ENCODE measurements around the gene PKNOX2. TPM values are rescaled to one million over a fixed set of nuclear protein-coding genes. Genes with fewer than 3 reads are reported as not detected.

Gene PKNOX2
- total and polyA plus RNA-seq, 4 donors, result 3.1 to 10.6 (median 7.9) TPM

DNA sequence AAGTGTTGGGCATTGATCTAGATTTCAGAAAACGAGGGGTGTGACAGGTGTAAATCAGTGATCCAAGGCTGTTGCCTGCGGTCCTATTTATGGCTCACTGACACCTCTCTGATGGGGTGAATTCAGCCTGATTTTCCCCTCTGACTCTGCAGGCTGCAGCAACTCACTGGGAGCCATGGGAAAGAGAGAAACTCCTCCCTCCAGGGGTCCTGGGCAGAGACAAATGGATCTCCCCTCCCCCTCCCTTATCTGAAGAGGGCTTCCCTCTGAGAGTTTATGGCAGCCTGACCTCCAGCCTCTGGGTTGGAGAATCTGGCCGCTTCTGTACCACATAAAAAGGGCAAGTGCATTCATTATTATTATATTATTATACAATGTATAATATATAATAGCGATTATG is 1.8 kb upstream of the PKNOX2 start:
- DNase-seq, result no peak
- peaks cover 0 to 3% (median 0%) of the 10 kb centered on the region in 4 donors for H3K9me3 ChIP-seq (ENCODE audit: control insufficient read depth in 4 of 4, insufficient read depth in 3 of 4, low read length in 3 of 4)
- no peaks in the 10 kb centered on the region for H3K36me3 ChIP-seq (ENCODE audit: control insufficient read depth in 4 of 4, insufficient read depth in 4 of 4, low read length in 4 of 4)
- no peaks in the 10 kb centered on the region for H3K27me3 ChIP-seq (ENCODE audit: control insufficient read depth in 3 of 3, insufficient read depth in 3 of 3, low read length in 2 of 3)
- H3K4me1 ChIP-seq (ENCODE audit: control insufficient read depth in 5 of 5, insufficient read depth in 5 of 5, low read length in 5 of 5), result peaks cover 4 to 28% (median 13%) of the 10 kb centered on the region in 5 donors
- TF ChIP-seq, protein P1, sequence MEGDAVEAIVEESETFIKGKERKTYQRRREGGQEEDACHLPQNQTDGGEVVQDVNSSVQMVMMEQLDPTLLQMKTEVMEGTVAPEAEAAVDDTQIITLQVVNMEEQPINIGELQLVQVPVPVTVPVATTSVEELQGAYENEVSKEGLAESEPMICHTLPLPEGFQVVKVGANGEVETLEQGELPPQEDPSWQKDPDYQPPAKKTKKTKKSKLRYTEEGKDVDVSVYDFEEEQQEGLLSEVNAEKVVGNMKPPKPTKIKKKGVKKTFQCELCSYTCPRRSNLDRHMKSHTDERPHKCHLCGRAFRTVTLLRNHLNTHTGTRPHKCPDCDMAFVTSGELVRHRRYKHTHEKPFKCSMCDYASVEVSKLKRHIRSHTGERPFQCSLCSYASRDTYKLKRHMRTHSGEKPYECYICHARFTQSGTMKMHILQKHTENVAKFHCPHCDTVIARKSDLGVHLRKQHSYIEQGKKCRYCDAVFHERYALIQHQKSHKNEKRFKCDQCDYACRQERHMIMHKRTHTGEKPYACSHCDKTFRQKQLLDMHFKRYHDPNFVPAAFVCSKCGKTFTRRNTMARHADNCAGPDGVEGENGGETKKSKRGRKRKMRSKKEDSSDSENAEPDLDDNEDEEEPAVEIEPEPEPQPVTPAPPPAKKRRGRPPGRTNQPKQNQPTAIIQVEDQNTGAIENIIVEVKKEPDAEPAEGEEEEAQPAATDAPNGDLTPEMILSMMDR (IDR thresholded peaks at IDR 0.05; ENCODE audit: control extremely low read depth, extremely low read depth), result no peak
- 73 to 79% methylated on average over 4 of the region's 4 CpGs for WGBS, 2 donors
- no peak for ATAC-seq (ENCODE audit: insufficient read depth, low FRiP score)
- no peak overlapping the region for H3K27ac ChIP-seq (ENCODE audit: low read depth in 1 of 2, low read length in 1 of 2)
- no peak overlapping the region for H3K4me3 ChIP-seq
- H3K9ac ChIP-seq (ENCODE audit: insufficient read depth in 1 of 2, low read length in 2 of 2), result no peak overlapping the region

DNA sequence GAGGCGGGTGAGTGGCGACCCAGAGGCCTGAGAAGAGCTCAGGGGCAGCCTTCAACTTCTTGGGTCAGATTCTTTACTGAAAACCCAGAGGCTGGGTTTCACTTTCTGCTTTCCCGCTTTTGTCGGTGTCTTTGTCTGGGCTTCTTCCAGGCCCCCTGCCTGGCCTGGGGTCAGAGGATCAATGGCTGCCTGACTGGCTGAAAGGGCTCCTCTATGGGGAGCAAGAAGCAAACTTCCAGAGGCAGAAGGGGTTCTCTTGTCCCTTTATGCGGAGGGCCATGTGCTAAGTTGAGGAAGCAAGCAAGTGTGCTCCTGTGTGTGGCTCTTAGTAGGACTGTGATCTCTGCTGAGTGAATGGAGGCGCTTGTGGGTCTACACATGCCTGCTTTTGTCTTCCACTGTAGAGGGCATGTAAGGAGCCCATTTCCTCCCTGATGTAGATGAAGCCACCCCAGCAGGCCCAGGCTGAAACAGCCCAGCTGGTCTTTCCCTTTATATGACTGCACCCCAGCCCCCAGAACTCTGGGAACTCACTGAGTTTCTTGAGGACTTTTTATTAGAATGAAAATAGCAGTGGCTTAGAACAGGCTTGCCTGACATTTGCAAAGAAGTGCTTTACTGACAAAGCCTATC is 1.0 kb upstream of the PKNOX2 start:
- peak in 1 of 3 donors; percentile 55 for DNase-seq
- no peaks in the 10 kb centered on the region for H3K27me3 ChIP-seq (ENCODE audit: control insufficient read depth in 3 of 3, insufficient read depth in 3 of 3, low read length in 2 of 3)
- peaks cover 4 to 36% (median 18%) of the 10 kb centered on the region in 5 donors for H3K4me1 ChIP-seq (ENCODE audit: control insufficient read depth in 5 of 5, insufficient read depth in 5 of 5, low read length in 5 of 5)
- ATAC-seq (ENCODE audit: insufficient read depth, low FRiP score), result no peak
- no peaks in the 10 kb centered on the region for H3K36me3 ChIP-seq (ENCODE audit: control insufficient read depth in 4 of 4, insufficient read depth in 4 of 4, low read length in 4 of 4)
- H3K27ac ChIP-seq (ENCODE audit: low read depth in 1 of 2, low read length in 1 of 2), result peak overlapping the region in 1 of 2 donors; percentile 79
- TF ChIP-seq, protein P1 (IDR thresholded peaks at IDR 0.05; ENCODE audit: control extremely low read depth, extremely low read depth), result no peak
- WGBS, 2 donors, result 88 to 91% methylated on average over 6 of the region's 6 CpGs
- H3K9ac ChIP-seq (ENCODE audit: insufficient read depth in 1 of 2, low read length in 2 of 2), result peak overlapping the region in 1 of 2 donors; percentile 82
- peaks cover 0 to 3% (median 0%) of the 10 kb centered on the region in 4 donors for H3K9me3 ChIP-seq (ENCODE audit: control insufficient read depth in 4 of 4, insufficient read depth in 3 of 4, low read length in 3 of 4)
- H3K4me3 ChIP-seq, result no peak overlapping the region

DNA sequence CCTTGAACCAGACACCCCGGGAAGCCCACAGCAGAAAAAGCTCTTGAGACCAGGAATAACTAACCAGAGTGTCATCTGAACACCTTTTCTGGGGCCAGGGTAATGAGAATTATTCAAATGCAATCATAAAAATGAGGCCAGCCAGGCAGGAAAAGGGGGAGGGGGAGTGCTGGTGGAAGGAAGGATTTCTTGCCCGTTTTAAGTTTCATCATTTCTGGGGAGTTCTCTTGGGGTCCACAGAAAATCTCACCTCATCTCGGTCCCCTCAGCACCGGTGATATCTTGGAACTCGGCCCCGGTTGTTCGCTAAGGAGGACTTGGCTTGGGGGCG is 495 bp upstream of the PKNOX2 start:
- no peaks in the 10 kb centered on the region for H3K36me3 ChIP-seq (ENCODE audit: control insufficient read depth in 4 of 4, insufficient read depth in 4 of 4, low read length in 4 of 4)
- H3K9ac ChIP-seq (ENCODE audit: insufficient read depth in 1 of 2, low read length in 2 of 2), result peak overlapping the region in 1 of 2 donors; percentile 82
- ATAC-seq (ENCODE audit: insufficient read depth, low FRiP score) (no peak), DNase-seq (no peak)
- peaks cover 0 to 3% (median 0%) of the 10 kb centered on the region in 4 donors for H3K9me3 ChIP-seq (ENCODE audit: control insufficient read depth in 4 of 4, insufficient read depth in 3 of 4, low read length in 3 of 4)
- no peaks in the 10 kb centered on the region for H3K27me3 ChIP-seq (ENCODE audit: control insufficient read depth in 3 of 3, insufficient read depth in 3 of 3, low read length in 2 of 3)
- H3K4me3 ChIP-seq, result no peak overlapping the region
- 14 to 15% methylated on average over 8 of the region's 8 CpGs for WGBS, 2 donors
- TF ChIP-seq, protein P1 (IDR thresholded peaks at IDR 0.05; ENCODE audit: control extremely low read depth, extremely low read depth), result no peak
- peak overlapping the region in 1 of 2 donors; percentile 79 for H3K27ac ChIP-seq (ENCODE audit: low read depth in 1 of 2, low read length in 1 of 2)
- H3K4me1 ChIP-seq (ENCODE audit: control insufficient read depth in 5 of 5, insufficient read depth in 5 of 5, low read length in 5 of 5), result peaks cover 4 to 42% (median 21%) of the 10 kb centered on the region in 5 donors

All from lung (tissue), 12 donors.